Measurements from ENCODE around the gene MAPKAP1. TPM values are rescaled to one million over a fixed set of nuclear protein-coding genes. Genes with fewer than 3 reads are reported as not detected.
A peak's percentile ranks its signal among the peaks of the same experiment; 100 is the strongest.

Gene MAPKAP1
- total RNA-seq, 1 donor from 2014 or later: 49.6 TPM

GRCh38 chr9:125730168-125730567 is 23.2 kb upstream of the MAPKAP1 start:
- intact Hi-C loops (cut with DNase I): no loop called here
- Histone ChIP-seq H3K36me3 (no peaks in the 10 kb centered on the region), H3K4me3 (no peak overlapping the region), H3K27me3 (no peaks in the 10 kb centered on the region), H3K27ac (no peak overlapping the region), H3K4me1 (no peaks in the 10 kb centered on the region), H3K9me3 (no peaks in the 10 kb centered on the region)
- no peak for TF ChIP-seq CTCF (IDR thresholded peaks at IDR 0.05)
- DNase-seq (ENCODE audit: low spot score in 2 of 2): no peak

- Histone ChIP-seq H3K4me1 (no peaks in the 10 kb centered on the region), H3K9me3 (no peaks in the 10 kb centered on the region), H3K27ac (no peak overlapping the region), H3K27me3 (no peaks in the 10 kb centered on the region), H3K36me3 (no peaks in the 10 kb centered on the region), H3K4me3 (no peak overlapping the region)
- no peak for TF ChIP-seq CTCF (IDR thresholded peaks at IDR 0.05)
- DNase-seq (ENCODE audit: low spot score in 2 of 2): no peak
- intact Hi-C loops (cut with DNase I): no loop called here
These were observed 19.6 kb upstream of the MAPKAP1 start for GRCh38 chr9:125726456-125727132.

- no peaks in the 10 kb centered on the region for H3K27me3 ChIP-seq
- intact Hi-C loops (cut with DNase I): loop anchor here (1.0 kb wide), 1 partner anchor 39 kb away; no protein-coding TSS in a partner anchor
- peak overlapping the region; percentile 85 to 90 for H3K4me3 ChIP-seq
- H3K36me3 ChIP-seq: no peaks in the 10 kb centered on the region
- peak overlapping the region; percentile 64 to 66 for H3K27ac ChIP-seq
- DNase-seq (ENCODE audit: low spot score in 2 of 2): no peak
- peaks cover 0 to 12% of the 10 kb centered on the region in 2 donors for H3K4me1 ChIP-seq
- H3K9me3 ChIP-seq: no peaks in the 10 kb centered on the region
- TF ChIP-seq CTCF (IDR thresholded peaks at IDR 0.05): no peak
These were observed 430 bp upstream of the MAPKAP1 start for GRCh38 chr9:125707472-125707804.

- Histone ChIP-seq H3K27ac (no peak overlapping the region), H3K4me3 (peak overlapping the region in 1 of 2 donors; percentile 90), H3K27me3 (no peaks in the 10 kb centered on the region), H3K9me3 (no peaks in the 10 kb centered on the region), H3K36me3 (no peaks in the 10 kb centered on the region), H3K4me1 (peaks cover 0 to 12% of the 10 kb centered on the region in 2 donors)
- TF ChIP-seq CTCF (IDR thresholded peaks at IDR 0.05): no peak
- no peak for DNase-seq (ENCODE audit: low spot score in 2 of 2)
- intact Hi-C loops (cut with DNase I): no loop called here
These were observed 1.1 kb downstream of the MAPKAP1 start for GRCh38 chr9:125705893-125706292.

GRCh38 chr9:125703662-125704061 is 3.3 kb downstream of the MAPKAP1 start:
- H3K4me3 ChIP-seq: no peak overlapping the region
- peaks cover 0 to 12% of the 10 kb centered on the region in 2 donors for H3K4me1 ChIP-seq
- H3K27me3 ChIP-seq: no peaks in the 10 kb centered on the region
- no peaks in the 10 kb centered on the region for H3K36me3 ChIP-seq
- DNase-seq (ENCODE audit: low spot score in 2 of 2): no peak
- intact Hi-C loops (cut with DNase I): no loop called here
- no peak for TF ChIP-seq CTCF (IDR thresholded peaks at IDR 0.05)
- H3K9me3 ChIP-seq: no peaks in the 10 kb centered on the region
- no peak overlapping the region for H3K27ac ChIP-seq

- Histone ChIP-seq H3K4me1 (peaks cover 0 to 7% of the 10 kb centered on the region in 2 donors), H3K36me3 (no peaks in the 10 kb centered on the region), H3K27ac (no peak overlapping the region), H3K9me3 (no peaks in the 10 kb centered on the region), H3K27me3 (no peaks in the 10 kb centered on the region), H3K4me3 (no peak overlapping the region)
- intact Hi-C loops (cut with DNase I): no loop called here
- no peak for DNase-seq (ENCODE audit: low spot score in 2 of 2)
- no peak for TF ChIP-seq CTCF (IDR thresholded peaks at IDR 0.05)
These were observed 5.7 kb downstream of the MAPKAP1 start for GRCh38 chr9:125701351-125701750.

All from ascending aorta (tissue), 2 donors.